H9 (cell line): ENCODE data around the gene DEAF1. TPM values are rescaled to one million over a fixed set of nuclear protein-coding genes. Genes with fewer than 3 reads are reported as not detected.

ENCODE experiments used
- DNase-seq: peaks from one replicate; pipeline ENCODE4 v3.0.0-alpha.2; 2017
- H2AFZ ChIP-seq: one replicate; pipeline ENCODE4 v1.6.1; 2013; ENCODE audit warnings: mild to moderate bottlenecking, low read length, control low read depth, moderate library complexity
- H2AK5ac ChIP-seq: 2 replicates; pipeline ENCODE4 v1.6.1; 2013; ENCODE audit warnings: low read length, control low read depth, mixed read lengths; ENCODE audit not compliant: insufficient read length
- H2BK120ac ChIP-seq: one replicate; pipeline ENCODE4 v1.6.1; 2013; ENCODE audit warnings: low read depth, mild to moderate bottlenecking, low read length, control low read depth, inconsistent platforms; ENCODE audit not compliant: poor library complexity, severe bottlenecking
- H2BK12ac ChIP-seq: 2 replicates; pipeline ENCODE4 v1.6.1; 2013; ENCODE audit warnings: low read length, control low read depth, mixed read lengths, low read depth; ENCODE audit not compliant: insufficient read length
- H2BK15ac ChIP-seq: 2 replicates; pipeline ENCODE4 v1.6.1; 2013; ENCODE audit warnings: low read depth, low read length, control low read depth
- H2BK20ac ChIP-seq: one replicate; pipeline ENCODE4 v1.6.1; 2013; ENCODE audit warnings: low read depth, mild to moderate bottlenecking, low read length, control low read depth, inconsistent platforms; ENCODE audit not compliant: poor library complexity, severe bottlenecking
- H2BK5ac ChIP-seq: 2 replicates; pipeline ENCODE4 v1.6.1; 2013; ENCODE audit warnings: low read length, control low read depth, mixed read lengths; ENCODE audit not compliant: insufficient read length
- H3K14ac ChIP-seq: 2 replicates; pipeline ENCODE4 v1.6.1; 2013; ENCODE audit warnings: low read length, control low read depth; ENCODE audit not compliant: insufficient read depth
- H3K18ac ChIP-seq: 2 replicates; pipeline ENCODE4 v1.6.1; 2013; ENCODE audit warnings: low read depth, mild to moderate bottlenecking, mixed read lengths, low read length, control low read depth; ENCODE audit not compliant: insufficient read length
- H3K23ac ChIP-seq: 2 replicates; pipeline ENCODE4 v1.6.1; 2013; ENCODE audit warnings: low read length, control low read depth, mixed read lengths, low read depth; ENCODE audit not compliant: insufficient read length
- H3K23me2 ChIP-seq: 2 replicates; pipeline ENCODE4 v1.6.1; 2013; ENCODE audit warnings: low read depth, mild to moderate bottlenecking, mixed read lengths, low read length, control low read depth; ENCODE audit not compliant: insufficient read length, poor library complexity, severe bottlenecking
- H3K27ac ChIP-seq: 2 replicates; pipeline ENCODE4 v1.5.1; 2013; ENCODE audit warnings: low read length, control low read depth, mixed read lengths, low read depth; ENCODE audit not compliant: insufficient read length
- H3K27me3 ChIP-seq: 2 replicates; pipeline ENCODE4 v1.6.1; 2013; ENCODE audit warnings: low read length, control low read depth, inconsistent platforms; ENCODE audit not compliant: insufficient read depth
- H3K4ac ChIP-seq: 2 replicates; pipeline ENCODE4 v1.6.1; 2013; ENCODE audit warnings: low read depth, mild to moderate bottlenecking, control low read depth, inconsistent platforms, low read length, moderate library complexity
- H3K4me1 ChIP-seq: 2 replicates; pipeline ENCODE4 v1.6.1; 2013; ENCODE audit warnings: low read length, control low read depth, inconsistent platforms; ENCODE audit not compliant: insufficient read depth
- H3K4me2 ChIP-seq: 2 replicates; pipeline ENCODE4 v1.6.1; 2013; ENCODE audit warnings: low read length, control low read depth, mixed read lengths; ENCODE audit not compliant: insufficient read length, insufficient read depth
- H3K56ac ChIP-seq: 2 replicates; pipeline ENCODE4 v1.6.1; 2013; ENCODE audit warnings: low read depth, mild to moderate bottlenecking, mixed read lengths, low read length, control low read depth; ENCODE audit not compliant: insufficient read length
- H3K79me1 ChIP-seq: 2 replicates; pipeline ENCODE4 v1.6.1; 2013; ENCODE audit warnings: low read depth, mild to moderate bottlenecking, moderate library complexity, low read length, control low read depth, inconsistent platforms; ENCODE audit not compliant: insufficient read depth, poor library complexity, severe bottlenecking
- H3K79me2 ChIP-seq: 2 replicates; pipeline ENCODE4 v1.6.1; 2013; ENCODE audit warnings: low read length, control low read depth, inconsistent platforms; ENCODE audit not compliant: insufficient read depth
- H3K9ac ChIP-seq: 2 replicates; pipeline ENCODE4 v1.6.1; 2013; ENCODE audit warnings: low read length, control low read depth, mixed read lengths; ENCODE audit not compliant: insufficient read length; ENCODE audit errors: extremely low read depth
- H3K9me3 ChIP-seq: one replicate; pipeline ENCODE4 v1.6.1; 2013; ENCODE audit warnings: low read depth, low read length, inconsistent platforms; ENCODE audit not compliant: control insufficient read depth
- H3T11ph ChIP-seq: one replicate; pipeline ENCODE4 v1.6.1; 2013; ENCODE audit warnings: mild to moderate bottlenecking, low read length, control low read depth, inconsistent platforms
- H4K20me1 ChIP-seq: one replicate; pipeline ENCODE4 v1.6.1; 2013; ENCODE audit not compliant: control insufficient read depth, insufficient read length, insufficient read depth
- H4K5ac ChIP-seq: 2 replicates; pipeline ENCODE4 v1.6.1; 2013; ENCODE audit warnings: low read depth, mild to moderate bottlenecking, mixed read lengths, low read length, control low read depth; ENCODE audit not compliant: insufficient read length
- H4K8ac ChIP-seq: replicated peaks from 2 replicates; pipeline ENCODE4 v1.6.1; 2013; ENCODE audit warnings: low read length, control low read depth, mixed read lengths, low read depth; ENCODE audit not compliant: insufficient read length
- H4K91ac ChIP-seq: 2 replicates; pipeline ENCODE4 v1.6.1; 2013; ENCODE audit warnings: low read depth, mild to moderate bottlenecking, moderate library complexity, mixed read lengths, low read length, control low read depth; ENCODE audit not compliant: insufficient read length
- H3K27ac Mint-ChIP-seq, 3 experiments: 2 replicates in 2 of 3; 3 replicates in 1 of 3; pipeline ENCODE4 v1.8.0; 2020 to 2021; ENCODE audit warnings: mixed read lengths in 3 of 3, mild to moderate bottlenecking in 1 of 3, moderate library complexity in 1 of 3
- H3K27me3 Mint-ChIP-seq: 2 replicates; pipeline ENCODE4 v1.8.0; 2021; ENCODE audit warnings: low read depth, mild to moderate bottlenecking, moderate library complexity, mixed read lengths
- H3K36me3 Mint-ChIP-seq, 3 experiments: 2 replicates in 2 of 3; 3 replicates in 1 of 3; pipeline ENCODE4 v1.8.0; 2020 to 2021; ENCODE audit warnings: low read depth in 3 of 3, mixed read lengths in 3 of 3; ENCODE audit not compliant: insufficient read depth in 1 of 3
- H3K4me1 Mint-ChIP-seq, 2 experiments: 2 replicates each; pipeline ENCODE4 v1.8.0; 2020; ENCODE audit warnings: mixed read lengths in 2 of 2
- H3K4me3 Mint-ChIP-seq, 2 experiments: 2 replicates in 1 of 2; 3 replicates in 1 of 2; pipeline ENCODE4 v1.8.0; 2020 to 2021; ENCODE audit warnings: mild to moderate bottlenecking in 2 of 2, mixed read lengths in 2 of 2, moderate library complexity in 1 of 2
- H3K9me3 Mint-ChIP-seq, 2 experiments: 2 replicates in 1 of 2; 3 replicates in 1 of 2; pipeline ENCODE4 v1.8.0; 2020; ENCODE audit warnings: mild to moderate bottlenecking in 2 of 2, mixed read lengths in 2 of 2, moderate library complexity in 1 of 2
- CTCF ChIP-seq: fragments of 200-600 bp; sonication (generic); conservative IDR thresholded peaks from 3 replicates; pipeline ENCODE4 v1.8.0; 2021; ENCODE audit warnings: antibody characterized with exemption, mild to moderate bottlenecking
- WGBS: extraction: QIAGEN DNeasy Blood & Tissue Kit; methylation state at CpG from one replicate; pipeline ENCODE4 v1.1.7; 2013; ENCODE audit warnings: missing lambda C conversion rate, low lambda C conversion rate, mixed read lengths; ENCODE audit not compliant: insufficient read length; ENCODE audit errors: extremely low coverage; 5-methylcytosine and 5-hydroxymethylcytosine counted together
- total RNA-seq: library from RNA; stranded (reverse); gene quantifications from 2 replicates; pipeline ENCODE4 v1.2.1, GENCODE V29; 2021

The DEAF1 gene
- total RNA-seq, 1 experiment from 2014 or later: 67.3 TPM

- H2BK120ac ChIP-seq: no peak overlapping the region
- Mint-ChIP-seq H3K4me3 (no peak overlapping the region), H3K27ac (no peak overlapping the region; a peak in 1 of 7 replicates), H3K9me3 (no peaks in the 10 kb centered on the region), H3K27me3 (no peaks in the 10 kb centered on the region), H3K4me1 (peaks cover 0 to 3% of the 10 kb centered on the region in 2 experiments; a peak in 2 of 4 replicates), H3K36me3 (peaks cover 0 to 5% (median 0%) of the 10 kb centered on the region in 3 experiments; a peak in 2 of 7 replicates)
- H3K27me3 ChIP-seq: no peaks in the 10 kb centered on the region
- peaks cover 4% of the 10 kb centered on the region for H3K23me2 ChIP-seq
- H2BK5ac ChIP-seq: no peak overlapping the region
- no peaks in the 10 kb centered on the region for H3K79me2 ChIP-seq
- no peak overlapping the region for H2AFZ ChIP-seq
- no peak for DNase-seq
- H3K9me3 ChIP-seq: no peaks in the 10 kb centered on the region
- no peak overlapping the region for H4K8ac ChIP-seq
- no peak overlapping the region for H3K23ac ChIP-seq
- no peak overlapping the region for H2BK20ac ChIP-seq
- H3K4ac ChIP-seq: no peak overlapping the region
- H3K9ac ChIP-seq: no peak overlapping the region
- no peak overlapping the region for H3K56ac ChIP-seq
- H3K79me1 ChIP-seq: no peaks in the 10 kb centered on the region
- TF ChIP-seq CTCF: no peak
- H2BK12ac ChIP-seq: no peak overlapping the region
- H4K91ac ChIP-seq: no peak overlapping the region
- no peaks in the 10 kb centered on the region for H3K4me1 ChIP-seq
- no peak overlapping the region for H2AK5ac ChIP-seq
- no peak overlapping the region for H3K4me2 ChIP-seq
- H3K18ac ChIP-seq: no peak overlapping the region
- H3K27ac ChIP-seq: no peak overlapping the region
- H2BK15ac ChIP-seq: no peak overlapping the region
- no CpG with 5 or more reads among the region's 25 CpGs for WGBS
- H4K5ac ChIP-seq: no peak overlapping the region
- H4K20me1 ChIP-seq: no peaks in the 10 kb centered on the region
- H3T11ph ChIP-seq: no peak overlapping the region
- no peak overlapping the region for H3K14ac ChIP-seq
Measured at GRCh38 chr11:617912-618682, 76.9 kb downstream of the DEAF1 start.
